HCT116 (cell line): ENCODE data around the gene GJA1.

ENCODE experiments used
- CBX3 ChIP-seq: IDR thresholded peaks from 2 replicates; pipeline ENCODE4 v1.6.1; 2012; ENCODE audit warnings: low read depth
- CTCF ChIP-seq, 3 experiments: fragments of 200-600 bp in 1 of 3; sonication (generic) in 1 of 3; IDR thresholded peaks in 2 of 3; conservative IDR thresholded peaks in 1 of 3; 2 replicates each; pipeline ENCODE4 v1.5.1; 2012 to 2017; ENCODE audit warnings: low read depth in 2 of 3, low read length in 2 of 3, antibody characterized with exemption in 1 of 3, borderline replicate concordance in 1 of 3, control low read depth in 1 of 3, mild to moderate bottlenecking in 1 of 3, mixed read lengths in 1 of 3, mixed run types in 1 of 3, moderate library complexity in 1 of 3; ENCODE audit not compliant: insufficient read depth in 1 of 3
- EGR1 ChIP-seq: IDR thresholded peaks from 2 replicates; pipeline ENCODE4 v1.6.1; 2012; ENCODE audit warnings: low read depth
- EZH2phosphoT487 ChIP-seq: fragments of 200-600 bp; IDR thresholded peaks from 2 replicates; pipeline ENCODE4 v1.6.1; 2018; ENCODE audit warnings: antibody characterized with exemption, borderline replicate concordance
- JUND ChIP-seq: IDR thresholded peaks from 2 replicates; pipeline ENCODE4 v1.6.1; 2012
- MAX ChIP-seq: IDR thresholded peaks from 2 replicates; pipeline ENCODE4 v1.6.1; 2012
- POLR2A ChIP-seq: IDR thresholded peaks from 2 replicates; pipeline ENCODE4 v1.7.0; 2011; ENCODE audit warnings: borderline replicate concordance; ENCODE audit not compliant: insufficient read depth, insufficient read length; ENCODE audit errors: extremely low read depth
- POLR2AphosphoS5 ChIP-seq: IDR thresholded peaks from 2 replicates; pipeline ENCODE4 v1.6.1; 2011; ENCODE audit warnings: mild to moderate bottlenecking, low read depth, low read length, moderate library complexity
- RAD21 ChIP-seq: IDR thresholded peaks from 2 replicates; pipeline ENCODE4 v1.6.1; 2012; ENCODE audit warnings: low read depth, mild to moderate bottlenecking
- SP1 ChIP-seq: IDR thresholded peaks from 2 replicates; pipeline ENCODE4 v1.6.1; 2012; ENCODE audit warnings: low read depth
- YY1 ChIP-seq: IDR thresholded peaks from 2 replicates; pipeline ENCODE4 v1.6.1; 2011; ENCODE audit warnings: low read length, low read depth, moderate library complexity, mild to moderate bottlenecking; ENCODE audit not compliant: insufficient replicate concordance; ENCODE audit errors: extremely low read depth

GRCh38 chr6:121408321-121408720 is 27.1 kb upstream of the GJA1 start:
- TF ChIP-seq CTCF (IDR thresholded peaks at IDR 0.05 in 2 of 3, conservative IDR thresholded peaks at IDR 0.05 in 1 of 3; ENCODE audit: borderline replicate concordance in 1 of 3, insufficient read depth in 1 of 3, low read depth in 2 of 3, low read length in 2 of 3) (no peak), POLR2A (no peak), RAD21 (no peak), EGR1 (no peak), POLR2AphosphoS5 (no peak), CBX3 (no peak), YY1 (no peak), JUND (no peak), MAX (no peak), EZH2phosphoT487 (no peak), SP1 (no peak)
